IMR-90 (cell line): ENCODE measurements around the gene PFDN6. TPM values are rescaled to one million over a fixed set of nuclear protein-coding genes. Genes with fewer than 3 reads are reported as not detected.

Source experiments
- BHLHE40 ChIP-seq: fragments of 150-350 bp; IDR thresholded peaks from 2 replicates; pipeline ENCODE4 v1.6.1; 2016; ENCODE audit warnings: mild to moderate bottlenecking, low read depth, low read length
- CHD1 ChIP-seq: IDR thresholded peaks from 2 replicates; pipeline ENCODE4 v1.6.1; 2012; ENCODE audit warnings: low read depth, low read length, improper control_type of control experiment
- FOS ChIP-seq: fragments of 150-350 bp; IDR thresholded peaks from 2 replicates; pipeline ENCODE4 v1.6.1; 2016; ENCODE audit warnings: low read depth, low read length
- POLR2A ChIP-seq: IDR thresholded peaks from 2 replicates; pipeline ENCODE4 v1.6.1; 2012; ENCODE audit warnings: mild to moderate bottlenecking, low read depth, low read length
- RFX5 ChIP-seq: IDR thresholded peaks from 2 replicates; pipeline ENCODE4 v1.8.0; 2012; ENCODE audit warnings: low read depth, mild to moderate bottlenecking, low read length, moderate library complexity
- polyA plus RNA-seq, 3 experiments: library from polyadenylated mRNA; depleted of rRNA; stranded (reverse); fragments of >200 nt; gene quantifications; 2 replicates each; pipeline ENCODE4 v1.2.3, GENCODE V29; 2012; ENCODE audit warnings: low replicate concordance in 1 of 3
- total RNA-seq: library from RNA; depleted of rRNA; stranded (reverse); fragments of >200 nt; gene quantifications from 2 replicates; pipeline ENCODE4 v1.2.3, GENCODE V29; 2012

Gene PFDN6
- total and polyA plus RNA-seq, 2 of the 4 experiments (the other 2 are of a cell fraction), result 24.4 to 92.1 TPM

- TF ChIP-seq CHD1, result no peak
- TF ChIP-seq POLR2A, result peak; percentile 88
- no peak; the same call in 1 of the 2 replicates for TF ChIP-seq BHLHE40
- TF ChIP-seq RFX5, result no peak
- TF ChIP-seq FOS, result no peak; the same call in 1 of the 2 replicates
Measured at GRCh38 chr6:33248932-33249731, 40.3 kb upstream of the PFDN6 start (continued).
